Measurements from ENCODE around the gene ACTN4.

- TF ChIP-seq POLR2A (IDR thresholded peaks at IDR 0.05; ENCODE audit: low read length) (no peak), EP300 (IDR thresholded peaks at IDR 0.05) (no peak), CTCF (IDR thresholded peaks at IDR 0.05) (no peak), USF2 (IDR thresholded peaks at IDR 0.05) (no peak), KDM1A (IDR thresholded peaks at IDR 0.05; ENCODE audit: low read depth) (no peak), PHF8 (IDR thresholded peaks at IDR 0.05; ENCODE audit: borderline replicate concordance, low read depth) (no peak), RNF2 (IDR thresholded peaks at IDR 0.05; ENCODE audit: borderline replicate concordance, low read depth) (no peak), ZFP36 (IDR thresholded peaks at IDR 0.05; ENCODE audit: borderline replicate concordance, partially characterized antibody) (no peak), POLR2AphosphoS2 (conservative IDR thresholded peaks at IDR 0.05; ENCODE audit: low read length) (no peak), RAD21 (conservative IDR thresholded peaks at IDR 0.05 in 1 of 2, IDR thresholded peaks at IDR 0.05 in 1 of 2) (0 out of 5 replicates have a peak, but pooled peaks of 1 of the 2 experiments have one; percentile 7), TP53 (CRISPR knock-in tag; IDR thresholded peaks at IDR 0.05) (no peak), MAFK (IDR thresholded peaks at IDR 0.05; ENCODE audit: partially characterized antibody) (no peak), RCOR1 (IDR thresholded peaks at IDR 0.05; ENCODE audit: low read depth, low read length) (no peak), MYC (IDR thresholded peaks at IDR 0.05; ENCODE audit: borderline replicate concordance, low read length) (no peak)
These were observed 5.7 kb downstream of the ACTN4 start for GRCh38 chr19:38653028-38653571.
